DMS79 treated with DMSO at 0.1 percent for 48 hours (cell line): ENCODE results near the gene PIGZ.
A peak's percentile ranks its signal among the peaks of the same experiment; 100 is the strongest.

ENCODE experiments used
- DNase-seq: peaks from one replicate; lab custom pipeline; 2025; lab: John Stamatoyannopoulos, UW

The PIGZ gene, protein sequence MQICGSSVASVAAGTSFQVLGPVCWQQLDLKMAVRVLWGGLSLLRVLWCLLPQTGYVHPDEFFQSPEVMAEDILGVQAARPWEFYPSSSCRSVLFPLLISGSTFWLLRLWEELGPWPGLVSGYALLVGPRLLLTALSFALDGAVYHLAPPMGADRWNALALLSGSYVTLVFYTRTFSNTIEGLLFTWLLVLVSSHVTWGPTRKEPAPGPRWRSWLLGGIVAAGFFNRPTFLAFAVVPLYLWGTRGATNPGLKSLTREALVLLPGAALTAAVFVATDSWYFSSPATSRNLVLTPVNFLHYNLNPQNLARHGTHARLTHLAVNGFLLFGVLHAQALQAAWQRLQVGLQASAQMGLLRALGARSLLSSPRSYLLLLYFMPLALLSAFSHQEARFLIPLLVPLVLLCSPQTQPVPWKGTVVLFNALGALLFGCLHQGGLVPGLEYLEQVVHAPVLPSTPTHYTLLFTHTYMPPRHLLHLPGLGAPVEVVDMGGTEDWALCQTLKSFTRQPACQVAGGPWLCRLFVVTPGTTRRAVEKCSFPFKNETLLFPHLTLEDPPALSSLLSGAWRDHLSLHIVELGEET

GRCh38 chr3:196968233-196969133 is at the start of gene PIGZ:
Gene PIGZ (minus strand): TSS chr3:196968833. CDS start chr3:196952031, 16,802 bp downstream.
- DNase-seq, result peak; percentile 49

DNA sequence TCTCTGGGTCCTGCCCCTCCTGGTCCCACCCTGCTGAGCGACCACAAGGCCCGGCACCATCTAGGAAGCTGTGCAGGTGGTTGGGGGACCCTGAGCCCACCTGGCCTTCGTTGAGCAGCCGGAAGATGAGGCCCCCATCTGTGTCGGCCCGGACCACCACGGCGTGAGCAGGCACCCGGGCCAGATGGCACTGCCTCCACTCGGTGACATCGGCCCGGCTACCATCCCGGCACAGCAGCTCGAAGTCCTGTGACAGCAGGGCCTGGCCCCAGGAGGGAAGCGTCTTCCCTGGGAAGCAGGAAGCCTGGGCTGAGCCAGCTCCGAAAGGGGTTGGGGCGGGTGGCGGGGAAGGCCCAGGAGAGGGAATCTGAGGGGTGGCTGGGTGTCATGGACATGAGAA is 48.4 kb upstream of the PIGZ start:
- no peak for DNase-seq

DNA sequence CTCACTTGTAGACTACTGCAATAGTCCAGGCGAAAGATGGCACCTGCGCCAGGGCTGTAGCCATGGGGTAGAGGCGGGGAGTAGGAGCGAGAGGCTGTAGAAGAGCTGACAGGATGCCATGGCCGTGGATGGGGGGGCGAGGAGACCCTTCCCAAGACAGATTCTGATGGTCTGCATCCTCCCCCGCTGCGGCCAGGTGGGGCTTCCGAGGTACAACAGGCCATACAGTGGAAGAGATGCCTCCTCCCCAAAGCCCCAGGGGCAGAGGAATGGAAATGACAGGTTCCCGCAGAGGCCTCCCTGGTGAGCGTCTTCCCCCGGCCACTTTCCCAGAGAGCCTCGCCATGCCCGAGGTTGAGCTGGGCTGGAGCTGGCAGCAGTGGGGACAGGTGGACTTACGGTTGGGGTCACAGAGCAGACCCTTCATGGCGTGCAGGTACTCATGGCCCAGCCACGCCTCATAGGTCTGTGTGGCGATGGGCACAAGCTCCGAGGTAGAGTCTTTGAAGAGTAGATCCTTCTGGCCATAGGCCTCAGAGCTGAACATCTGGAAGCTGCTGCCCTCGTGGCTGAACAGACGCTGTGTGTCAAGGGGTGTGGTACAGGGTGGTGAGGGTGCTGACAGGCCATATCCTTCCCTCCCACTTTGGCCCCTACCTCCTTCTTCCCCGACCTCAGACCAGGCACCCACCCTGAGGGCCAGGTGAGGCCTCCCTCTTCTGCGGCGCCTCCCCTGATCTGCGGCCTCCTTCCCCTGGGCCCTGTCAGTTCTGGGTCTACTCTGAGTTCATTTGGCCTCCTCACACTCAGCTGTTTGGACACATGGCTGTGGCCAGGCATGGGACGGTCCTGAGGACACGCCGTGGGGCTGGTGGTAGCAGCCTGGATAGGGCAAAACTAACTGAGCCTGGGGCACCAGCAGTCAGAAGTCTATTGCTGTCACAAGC is 47.4 kb upstream of the PIGZ start:
- DNase-seq, result no peak

DNA sequence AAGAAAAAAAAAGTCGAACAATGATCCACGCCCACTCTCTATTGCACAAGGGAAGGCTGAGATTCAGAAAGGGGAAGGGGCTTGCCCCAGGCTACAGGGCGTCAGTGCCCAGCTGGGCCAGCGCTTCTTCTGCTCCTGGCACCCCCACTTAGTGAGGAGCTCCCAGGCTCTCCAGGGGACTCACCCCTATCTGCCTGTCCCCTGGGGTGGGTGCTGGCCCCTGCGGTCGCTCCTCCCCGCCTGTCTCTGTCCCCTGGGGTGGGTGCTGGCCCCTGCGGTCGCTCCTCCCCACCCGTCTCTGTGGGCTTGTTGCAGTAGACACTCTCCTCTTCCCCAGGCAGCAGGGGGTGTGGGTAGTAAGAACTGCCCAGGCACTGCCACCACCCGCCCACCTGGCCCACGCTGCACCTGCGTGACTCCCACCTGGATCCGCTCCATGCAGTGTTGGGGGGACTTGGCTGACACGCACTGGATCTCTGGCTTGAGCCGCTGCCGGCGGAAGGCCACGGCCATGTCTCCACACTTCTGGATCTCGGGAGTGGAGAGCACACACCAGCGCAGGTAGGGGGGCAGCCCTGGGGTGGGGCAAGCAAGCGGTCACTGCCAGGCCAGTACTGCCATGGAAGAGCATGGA is 46.4 kb upstream of the PIGZ start:
- no peak for DNase-seq

DNA sequence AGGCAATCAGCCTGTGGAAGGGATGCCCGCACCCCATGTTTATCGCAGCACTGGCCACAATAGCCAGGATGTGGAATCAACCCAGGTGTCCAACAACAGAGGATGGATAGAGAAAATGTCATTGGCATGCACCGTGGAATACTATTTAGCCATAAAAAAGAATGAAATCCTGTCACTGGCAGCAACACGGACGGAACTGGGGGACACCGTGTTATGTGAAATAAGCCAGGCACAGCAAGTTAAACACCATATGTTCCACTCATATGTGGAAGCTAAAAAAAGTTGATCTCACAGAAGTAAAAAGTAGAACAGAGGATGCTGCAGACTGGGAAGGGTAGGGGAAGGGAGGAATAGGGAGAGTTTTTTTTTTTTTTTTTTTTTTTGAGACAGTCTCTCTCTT is 45.4 kb upstream of the PIGZ start:
- DNase-seq, result no peak

GRCh38 chr3:197012540-197012883 is 43.9 kb upstream of the PIGZ start:
- no peak for DNase-seq

GRCh38 chr3:197011780-197012539 is 43.3 kb upstream of the PIGZ start:
- DNase-seq, result no peak

DNA sequence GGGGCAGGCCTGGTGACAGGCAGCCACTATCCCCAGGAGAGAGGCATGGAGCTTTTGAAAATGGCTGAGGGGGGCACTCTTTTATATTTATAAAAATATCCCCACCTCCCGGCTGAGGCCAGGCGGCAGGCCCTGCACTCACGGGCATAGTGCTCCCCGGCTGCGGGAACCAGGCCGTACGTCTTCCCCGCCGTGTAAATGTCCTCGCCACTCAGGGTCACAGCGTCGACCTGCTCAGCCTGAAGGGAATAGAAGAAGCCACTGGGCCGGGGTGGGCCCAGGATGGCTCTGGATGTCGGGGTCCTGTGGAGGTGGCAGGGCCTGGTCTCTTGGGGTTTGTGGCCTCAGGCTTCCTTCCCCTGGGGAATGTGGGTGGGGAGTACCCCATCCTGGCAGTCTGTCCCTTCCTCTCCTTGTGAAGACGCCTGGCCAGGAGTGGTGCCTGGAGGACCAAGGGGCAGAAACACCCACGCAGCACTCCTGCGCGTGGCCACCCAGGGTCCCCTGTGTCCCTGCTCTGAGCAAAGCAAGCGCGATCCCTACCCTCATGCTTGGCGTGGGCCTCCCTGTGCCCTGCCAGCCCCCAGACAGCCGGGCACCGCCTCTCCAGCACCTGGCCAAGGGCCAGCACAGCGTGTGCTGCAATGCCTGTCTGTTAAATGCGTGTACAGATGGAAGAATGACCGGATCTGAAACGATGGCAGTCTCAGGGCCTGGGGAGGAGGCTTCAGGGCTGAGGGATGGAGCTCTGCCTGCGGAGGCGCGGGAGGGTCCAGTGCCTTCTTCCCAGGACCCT is 42.1 kb upstream of the PIGZ start:
- no peak for DNase-seq

DNA sequence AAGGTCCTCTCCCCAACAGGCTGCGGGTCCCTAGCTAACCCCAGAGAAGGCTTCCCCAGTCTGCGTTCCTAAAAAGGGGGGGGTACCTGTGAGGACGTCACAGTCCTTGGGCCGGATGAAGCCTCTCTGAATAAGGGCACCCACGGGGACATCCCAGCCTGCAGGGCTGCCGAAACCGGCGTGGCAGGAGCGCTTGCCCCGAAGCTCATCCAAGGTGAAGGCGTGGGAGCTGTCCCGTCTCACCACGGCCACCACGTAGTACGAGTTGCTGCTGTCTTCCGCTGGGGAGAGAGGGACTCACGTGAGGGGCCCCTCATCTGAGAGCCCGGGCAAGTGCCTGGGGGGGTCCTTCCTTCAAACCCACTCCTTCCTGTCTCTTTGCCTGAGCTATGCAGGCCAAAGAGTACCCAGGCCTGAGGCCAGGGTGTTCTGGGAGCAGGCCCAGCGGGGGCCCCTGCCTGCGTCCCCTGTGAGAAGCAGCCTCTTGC is 40.9 kb upstream of the PIGZ start:
- DNase-seq, result no peak

GRCh38 chr3:197008436-197009209 is 40.0 kb upstream of the PIGZ start:
- DNase-seq, result no peak

GRCh38 chr3:197007953-197008352 is 39.3 kb upstream of the PIGZ start:
- DNase-seq, result no peak

- DNase-seq, result no peak
These were observed 38.8 kb upstream of the PIGZ start for GRCh38 chr3:197007296-197007940.

GRCh38 chr3:197006860-197007259 is 38.2 kb upstream of the PIGZ start:
- DNase-seq, result no peak

GRCh38 chr3:197006446-197006845 is 37.8 kb upstream of the PIGZ start:
- DNase-seq, result no peak

DNA sequence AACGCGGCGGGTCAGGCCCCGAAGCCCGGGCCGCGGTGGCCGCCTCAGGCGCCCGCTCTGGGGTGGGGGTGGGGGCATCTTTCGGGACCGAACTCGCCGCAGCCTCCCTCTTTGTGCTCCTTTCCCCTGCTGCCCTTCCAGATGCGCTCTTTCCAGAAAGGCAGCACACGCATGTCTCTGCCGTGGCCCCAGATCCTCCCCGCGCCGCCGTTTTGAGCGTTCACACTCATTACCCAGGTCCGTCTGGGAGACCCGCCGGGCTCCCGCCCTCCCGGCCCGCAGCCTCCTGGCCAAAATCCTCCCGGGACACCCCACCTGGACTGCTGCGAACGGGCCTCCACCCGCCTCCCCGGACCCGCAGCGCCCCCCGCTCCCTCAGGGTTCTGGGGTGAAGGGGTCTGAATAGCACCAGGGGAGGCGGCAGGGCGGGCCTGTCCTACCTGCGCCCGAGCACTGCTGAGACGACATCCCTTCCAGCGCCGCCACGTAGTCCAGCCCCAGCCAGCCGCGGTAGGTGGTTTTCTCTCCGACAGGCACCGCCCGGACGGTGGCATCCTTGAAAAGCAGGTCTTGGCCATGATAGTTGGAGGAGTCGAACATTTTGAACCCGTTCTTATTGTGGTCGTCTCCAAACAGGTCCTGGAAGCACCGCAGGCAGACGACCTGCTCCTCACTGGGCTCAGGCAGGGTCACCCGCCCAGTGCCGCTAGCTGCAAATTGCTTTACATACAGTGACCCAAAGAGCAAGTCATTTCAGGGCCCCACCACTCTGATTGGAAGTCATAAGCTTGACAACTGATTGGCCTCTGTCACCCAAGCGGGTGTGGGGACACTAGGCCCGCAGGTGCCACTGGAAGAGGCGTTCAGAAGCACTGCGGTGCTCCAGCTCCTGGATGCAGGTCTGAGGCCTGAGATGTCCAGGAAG is 35.1 kb upstream of the PIGZ start:
- peak; percentile 89 for DNase-seq

DNA sequence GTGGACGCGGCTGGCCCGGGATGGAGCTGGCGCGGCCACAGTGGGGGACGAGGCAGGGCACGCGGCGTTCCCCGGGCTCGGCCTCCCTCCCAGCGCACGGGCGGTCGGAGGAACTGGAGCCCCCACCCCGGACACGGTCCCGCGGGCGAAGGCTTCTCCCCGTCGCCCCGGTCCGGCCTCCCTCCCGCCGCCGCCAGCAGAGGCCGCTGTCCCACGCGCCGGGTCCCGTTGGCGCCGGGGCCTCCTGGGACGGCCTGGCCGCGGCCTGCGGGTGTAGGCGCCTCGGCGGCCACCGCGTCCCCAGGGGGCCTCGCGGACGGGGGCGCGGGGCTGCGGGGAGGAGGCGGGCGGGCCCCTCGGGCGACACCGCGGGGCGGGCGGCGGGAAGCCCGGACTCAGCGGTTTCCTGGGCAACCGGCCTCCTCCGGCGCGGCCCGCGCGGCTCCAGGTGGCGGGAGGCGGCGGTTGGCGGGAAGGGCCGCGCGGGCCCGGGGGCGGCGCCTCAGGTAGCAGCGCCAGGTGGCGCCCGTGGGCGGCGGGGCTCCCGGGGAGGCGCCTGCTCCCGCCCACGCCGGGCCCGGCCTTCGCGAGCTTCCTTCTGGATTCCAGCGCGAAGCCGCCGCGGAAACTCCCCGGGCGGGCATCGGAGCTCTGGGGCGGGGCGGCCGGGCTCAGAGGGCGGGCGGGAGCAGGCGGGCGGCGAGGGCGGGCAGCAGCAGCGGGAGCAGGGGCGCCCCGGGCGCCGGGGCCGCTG is 34.2 kb upstream of the PIGZ start:
- peak; percentile 65 for DNase-seq
